ENCODE data around the gene SYNE1.

Gene SYNE1

GRCh38 chr6:152244998-152245630 lies 392.0 kb downstream of the SYNE1 start:
- Histone ChIP-seq H3K4me2 (no peak overlapping the region), H3K36me3 (peaks cover 16 to 92% (median 57%) of the 10 kb centered on the region in 11 experiments), H3K4me3 (no peak overlapping the region), H3K27me3 (no peaks in the 10 kb centered on the region), H3K4me1 (no peaks in the 10 kb centered on the region), H3K27ac (no peak overlapping the region), H4K20me1 (no peaks in the 10 kb centered on the region), H3K9me3 (replicated peaks in 1 of 11) (no peaks in the 10 kb centered on the region), H3K9ac (no peak overlapping the region)
- no peak for TF ChIP-seq Cebpa-rat (IDR thresholded peaks at IDR 0.05)

DNA sequence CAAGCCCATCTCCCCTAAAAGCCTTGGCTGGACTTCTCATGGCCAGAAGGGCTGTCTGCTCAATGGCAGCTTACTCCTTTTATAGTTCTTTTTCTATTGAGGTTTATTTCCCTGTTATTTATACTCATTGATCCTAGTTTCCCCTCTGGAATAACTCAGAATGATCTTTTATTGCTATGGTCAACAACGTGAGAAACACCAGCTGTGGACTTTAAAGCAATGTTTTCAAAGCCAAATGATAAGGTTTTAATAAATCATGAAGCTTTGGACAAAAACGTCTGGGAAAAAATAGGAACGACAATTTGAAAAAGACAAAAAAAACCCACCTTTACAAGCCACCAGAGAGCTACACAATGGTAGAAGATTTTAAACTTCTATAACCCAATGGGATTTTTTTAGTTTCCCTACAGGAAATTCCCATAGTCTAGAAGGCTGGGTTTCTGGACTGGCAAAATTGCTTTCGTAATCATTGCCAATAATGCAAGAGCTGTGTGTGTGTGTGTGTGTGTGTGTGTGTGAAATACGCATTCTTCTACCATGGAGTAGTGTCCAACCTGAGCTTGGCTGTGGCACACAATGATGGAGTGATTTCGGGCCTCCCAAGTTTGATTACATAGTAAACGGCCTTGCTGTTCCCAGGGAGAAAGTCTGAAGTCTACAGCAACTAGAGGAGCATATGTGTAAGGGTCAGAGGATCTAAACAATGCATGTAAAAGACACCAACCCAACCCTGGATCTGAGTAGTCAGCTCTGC lies 396.0 kb downstream of the SYNE1 start:
- Histone ChIP-seq H3K4me2 (no peak overlapping the region), H3K9ac (no peak overlapping the region), H3K4me3 (no peak overlapping the region), H3K9me3 (replicated peaks in 1 of 11) (no peaks in the 10 kb centered on the region), H3K27me3 (no peaks in the 10 kb centered on the region), H3K36me3 (peaks cover 34 to 97% (median 75%) of the 10 kb centered on the region in 11 experiments), H3K27ac (no peak overlapping the region), H3K4me1 (no peaks in the 10 kb centered on the region), H4K20me1 (no peaks in the 10 kb centered on the region)
- TF ChIP-seq Cebpa-rat (IDR thresholded peaks at IDR 0.05): no peak

GRCh38 chr6:152240436-152240835 lies 396.7 kb downstream of the SYNE1 start:
- TF ChIP-seq Cebpa-rat (IDR thresholded peaks at IDR 0.05): no peak
- Histone ChIP-seq H3K4me3 (no peak overlapping the region), H3K4me2 (no peak overlapping the region), H3K9ac (no peak overlapping the region), H3K9me3 (replicated peaks in 1 of 11) (no peaks in the 10 kb centered on the region), H3K36me3 (peaks cover 40 to 97% (median 79%) of the 10 kb centered on the region in 11 experiments), H3K27me3 (no peaks in the 10 kb centered on the region), H3K27ac (no peak overlapping the region), H4K20me1 (no peaks in the 10 kb centered on the region), H3K4me1 (no peaks in the 10 kb centered on the region)

DNA sequence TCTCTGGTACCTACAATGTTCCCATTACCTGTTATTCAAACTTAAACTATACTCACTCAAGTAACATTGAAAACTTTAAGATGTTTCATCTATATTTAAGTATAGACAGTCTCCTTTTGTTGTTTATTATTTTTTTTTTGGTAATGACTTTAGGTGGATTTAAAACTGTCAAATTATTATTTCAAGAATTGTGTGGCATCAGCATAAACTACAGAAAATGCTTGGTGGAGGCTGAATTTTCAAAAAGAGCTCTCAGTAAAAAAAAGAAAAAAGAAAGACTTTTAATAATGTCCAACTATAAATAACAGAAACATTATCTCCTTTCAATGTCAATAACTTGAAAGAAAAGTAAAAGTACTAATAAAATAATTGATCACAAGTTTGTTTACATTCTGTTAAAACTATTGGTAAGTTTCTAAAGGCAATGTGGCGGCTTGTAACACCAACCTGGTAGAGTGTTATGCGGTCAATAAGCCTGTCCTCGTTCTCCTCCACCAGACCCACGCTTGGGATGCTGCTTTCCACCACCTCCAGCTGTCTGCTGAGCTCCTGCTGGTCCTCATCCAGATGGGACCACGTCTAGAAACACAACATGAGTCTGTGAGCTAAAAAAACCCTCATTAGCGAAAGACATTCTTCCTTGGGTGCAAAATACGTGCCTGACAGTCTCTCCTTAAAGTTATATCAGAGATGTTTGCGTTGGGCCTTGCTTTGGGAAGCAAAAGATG lies 400.6 kb downstream of the SYNE1 start:
- Histone ChIP-seq H3K9me3 (replicated peaks in 1 of 11) (no peaks in the 10 kb centered on the region), H3K27ac (no peak overlapping the region), H3K36me3 (peaks cover 56 to 100% (median 88%) of the 10 kb centered on the region in 11 experiments), H3K9ac (no peak overlapping the region), H3K4me3 (no peak overlapping the region), H3K4me1 (no peaks in the 10 kb centered on the region), H4K20me1 (no peaks in the 10 kb centered on the region), H3K27me3 (no peaks in the 10 kb centered on the region), H3K4me2 (no peak overlapping the region)
- no peak for TF ChIP-seq Cebpa-rat (IDR thresholded peaks at IDR 0.05)

DNA sequence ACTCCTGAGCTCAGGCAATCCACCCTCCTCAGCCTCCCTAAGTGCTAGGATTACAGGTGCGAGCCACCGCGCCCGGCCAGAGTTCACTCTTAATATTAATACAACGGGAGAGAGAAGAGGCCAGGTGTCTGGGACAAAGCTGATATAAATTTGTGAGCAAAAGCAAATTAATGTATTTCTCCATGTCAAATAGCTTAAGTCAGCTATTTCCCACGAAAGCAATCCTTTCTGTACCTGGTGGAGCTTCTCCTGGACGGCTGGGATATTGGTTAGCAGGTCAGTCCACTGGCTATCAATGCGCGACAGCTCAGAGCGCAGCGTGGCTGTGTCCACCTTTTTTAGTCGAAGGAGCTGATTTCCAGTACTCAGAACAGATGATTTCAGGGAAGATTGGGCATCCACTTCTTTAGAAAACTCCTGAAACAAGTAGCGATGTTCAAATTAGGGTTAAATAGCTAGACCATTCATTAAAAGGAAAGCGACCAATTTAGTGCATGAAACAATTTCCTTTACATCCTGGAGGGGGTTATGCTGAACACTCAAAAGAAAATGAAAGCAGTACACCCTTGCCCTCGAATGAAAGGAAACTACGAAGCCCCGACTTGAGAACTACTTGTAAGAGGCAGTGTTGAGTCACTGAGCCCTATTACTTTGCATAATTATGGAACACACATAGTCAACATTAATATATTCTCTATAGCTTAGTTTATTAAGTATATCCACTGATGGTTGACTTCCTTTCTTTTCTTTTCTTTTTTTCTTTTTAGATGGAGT lies 403.4 kb downstream of the SYNE1 start:
- H3K4me1 ChIP-seq: no peaks in the 10 kb centered on the region
- peaks cover 45 to 100% (median 86%) of the 10 kb centered on the region in 11 experiments for H3K36me3 ChIP-seq

GRCh38 chr6:152232501-152233151 lies 404.5 kb downstream of the SYNE1 start:
- Histone ChIP-seq H3K9ac (no peak overlapping the region), H4K20me1 (no peaks in the 10 kb centered on the region), H3K4me1 (no peaks in the 10 kb centered on the region), H3K9me3 (replicated peaks in 1 of 11) (no peaks in the 10 kb centered on the region), H3K27me3 (no peaks in the 10 kb centered on the region), H3K4me2 (no peak overlapping the region), H3K4me3 (no peak overlapping the region), H3K27ac (no peak overlapping the region), H3K36me3 (peaks cover 45 to 97% (median 75%) of the 10 kb centered on the region in 11 experiments)
- no peak for TF ChIP-seq Cebpa-rat (IDR thresholded peaks at IDR 0.05)

More for the DNA sequence above, 403.4 kb downstream of the SYNE1 start:
- H4K20me1 ChIP-seq: no peaks in the 10 kb centered on the region
- H3K27ac ChIP-seq: no peak overlapping the region
- H3K9me3 ChIP-seq (replicated peaks in 1 of 11): no peaks in the 10 kb centered on the region
- no peak overlapping the region for H3K4me2 ChIP-seq
- no peaks in the 10 kb centered on the region for H3K27me3 ChIP-seq
- no peak for TF ChIP-seq Cebpa-rat (IDR thresholded peaks at IDR 0.05)
- no peak overlapping the region for H3K9ac ChIP-seq
- H3K4me3 ChIP-seq: no peak overlapping the region

DNA sequence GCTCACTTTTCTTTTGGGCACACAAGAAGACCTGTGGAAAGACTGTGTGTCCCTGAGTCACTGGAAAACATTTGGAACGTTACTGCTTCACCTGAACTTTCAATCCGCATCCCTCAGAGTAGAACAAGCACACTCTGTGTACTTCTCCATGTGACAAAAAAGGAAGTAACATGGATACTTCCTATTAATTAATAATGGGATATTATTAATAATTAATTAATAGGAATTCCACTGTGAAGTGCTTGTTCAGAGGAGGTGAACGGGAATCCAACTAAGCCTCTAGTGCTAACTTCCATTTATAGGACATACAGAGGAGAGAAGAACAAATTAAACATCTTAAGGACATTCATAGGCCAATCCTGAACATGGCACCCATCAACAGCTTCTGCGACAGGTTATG lies 407.8 kb downstream of the SYNE1 start:
- Histone ChIP-seq H3K9me3 (replicated peaks in 1 of 11) (peaks cover 0 to 1% (median 0%) of the 10 kb centered on the region in 11 experiments; a peak in 1 of 22 replicates), H3K4me3 (no peak overlapping the region), H3K9ac (no peak overlapping the region), H3K4me2 (no peak overlapping the region), H3K27me3 (no peaks in the 10 kb centered on the region), H3K27ac (no peak overlapping the region), H3K36me3 (peaks cover 27 to 85% (median 47%) of the 10 kb centered on the region in 11 experiments), H3K4me1 (no peaks in the 10 kb centered on the region), H4K20me1 (no peaks in the 10 kb centered on the region)
- no peak for TF ChIP-seq Cebpa-rat (IDR thresholded peaks at IDR 0.05)

GRCh38 chr6:152226119-152226518 lies 411.0 kb downstream of the SYNE1 start:
- no peaks in the 10 kb centered on the region for H4K20me1 ChIP-seq
- no peak overlapping the region for H3K27ac ChIP-seq

More at GRCh38 chr6:152226119-152226518, 411.0 kb downstream of the SYNE1 start:
- peaks cover 27 to 33% (median 29%) of the 10 kb centered on the region in 11 experiments for H3K9me3 ChIP-seq (replicated peaks in 1 of 11)
- H3K4me3 ChIP-seq: no peak overlapping the region
- H3K4me1 ChIP-seq: no peaks in the 10 kb centered on the region
- no peak overlapping the region for H3K9ac ChIP-seq
- no peaks in the 10 kb centered on the region for H3K27me3 ChIP-seq
- H3K4me2 ChIP-seq: no peak overlapping the region
- H3K36me3 ChIP-seq: peaks cover 42 to 85% (median 54%) of the 10 kb centered on the region in 11 experiments
- TF ChIP-seq Cebpa-rat (IDR thresholded peaks at IDR 0.05): no peak

Data from BLaER1 treated with 17β-estradiol and CSF1 and Interleukin-3, amounts not matched to agents 10 nM and 100 nM (cell line).